Body of pancreas (tissue), 4 donors: ENCODE data around the gene C10orf105. TPM values are rescaled to one million over a fixed set of nuclear protein-coding genes. Genes with fewer than 3 reads are reported as not detected.

Experiments
- ATAC-seq: fragments of 150-250 bp; one replicate; pipeline ENCODE4 v1.9.1; 2016
- DNase-seq, 4 donors: peaks; one replicate each; pipeline ENCODE4 v3.0.0-alpha.2; 2019
- H3K27ac ChIP-seq, 4 donors: fragments of 200-600 bp; sonication (generic); 1 replicate in 3 of 4; 2 replicates in 1 of 4; pipeline versions ENCODE4 v1.5.1 to v1.6.1; 2016 to 2019; ENCODE audit warnings: mild to moderate bottlenecking in 1 of 4, mixed read lengths in 1 of 4, moderate library complexity in 1 of 4
- H3K27me3 ChIP-seq, 2 donors: fragments of 200-600 bp; sonication (generic); one replicate each; pipeline ENCODE4 v1.6.0; 2016; ENCODE audit warnings: mild to moderate bottlenecking in 1 of 2
- H3K36me3 ChIP-seq, 2 donors: fragments of 200-600 bp; sonication (generic); replicated peaks in 1 of 2; 2 replicates each; pipeline ENCODE4 v1.5.1; 2016; ENCODE audit warnings: low read depth in 2 of 2; ENCODE audit not compliant: insufficient read depth in 1 of 2
- H3K4me1 ChIP-seq: fragments of 200-600 bp; sonication (generic); one replicate; pipeline ENCODE4 v1.6.0; 2016
- H3K4me3 ChIP-seq, 2 donors: fragments of 200-600 bp; sonication (generic); 1 replicate in 1 of 2; 2 replicates in 1 of 2; pipeline ENCODE4 v1.5.1; 2016 to 2019
- H3K9me3 ChIP-seq, 3 donors: fragments of 200-600 bp; sonication (generic); 1 replicate in 2 of 3; 2 replicates in 1 of 3; pipeline ENCODE4 v1.5.1; 2016
- CTCF ChIP-seq, 7 experiments: fragments of 450-650 bp in 4 of 7; fragments of 200-600 bp in 3 of 7; sonication (generic) in 3 of 7; IDR thresholded peaks; one replicate each; pipeline ENCODE4 v1.5.1; 2016 to 2019; ENCODE audit warnings: antibody characterized with exemption in 7 of 7
- POLR2A ChIP-seq, 3 donors: fragments of 450-650 bp; IDR thresholded peaks; one replicate each; pipeline ENCODE4 v1.6.1; 2016; ENCODE audit warnings: antibody characterized with exemption in 3 of 3, mild to moderate bottlenecking in 2 of 3
- WGBS, 2 donors: methylation state at CpG; one replicate each; pipeline ENCODE4 v1.1.5; 2017; 5-methylcytosine and 5-hydroxymethylcytosine counted together
- intact Hi-C: fragments of 100-400 bp; cut with DNase I; formaldehyde crosslinking; loops from one replicate; pipeline ENCODE4 v1.15.1; 2023
- total RNA-seq, 2 donors: library from RNA; depleted of rRNA; stranded (reverse); fragments of >200 nt; gene quantifications; one replicate each; pipeline ENCODE4 v1.1.0, GENCODE V29; 2016

Gene C10orf105
- total RNA-seq, 2 donors from 2014 or later = not detected

- TF ChIP-seq CTCF (IDR thresholded peaks at IDR 0.05) (peak in 1 of 7 experiments; percentile 15), POLR2A (IDR thresholded peaks at IDR 0.05) (peak in 1 of 3 donors; percentile 47)
- WGBS, 2 donors = 43 to 57% methylated on average over 12 of the region's 12 CpGs
- intact Hi-C loops = no loop called here
These were observed 6.2 kb downstream of the C10orf105 start for GRCh38 chr10:71713135-71714030.

GRCh38 chr10:71712572-71713134 is 6.9 kb downstream of the C10orf105 start:
- WGBS, 2 donors = 61 to 63% methylated on average over 11 to 17 of the region's 17 CpGs
- TF ChIP-seq POLR2A (IDR thresholded peaks at IDR 0.05) (no peak), CTCF (IDR thresholded peaks at IDR 0.05) (no peak)

More at GRCh38 chr10:71713135-71714030, 6.2 kb downstream of the C10orf105 start:
- peak; percentile 66 for ATAC-seq
- Histone ChIP-seq H3K36me3 (no peaks in the 10 kb centered on the region), H3K4me3 (no peak overlapping the region), H3K4me1 (peaks cover 17% of the 10 kb centered on the region), H3K27ac (peak overlapping the region; percentile 48 to 81 (median 62)), H3K27me3 (no peaks in the 10 kb centered on the region), H3K9me3 (no peaks in the 10 kb centered on the region)
- DNase-seq = peak; percentile 37 to 67 (median 56)

GRCh38 chr10:71712170-71712569 is 7.4 kb downstream of the C10orf105 start:
- no peak for TF ChIP-seq POLR2A (IDR thresholded peaks at IDR 0.05)
- no peak for TF ChIP-seq CTCF (IDR thresholded peaks at IDR 0.05)
- H3K36me3 ChIP-seq = no peaks in the 10 kb centered on the region
- WGBS, 2 donors = 80 to 83% methylated on average over 2 of the region's 2 CpGs
- H3K9me3 ChIP-seq = no peaks in the 10 kb centered on the region
- DNase-seq (no peak), ATAC-seq (no peak)
- H3K27ac ChIP-seq = peak overlapping the region in 1 of 4 donors; percentile 14
- H3K4me3 ChIP-seq = no peak overlapping the region
- intact Hi-C loops = no loop called here
- no peaks in the 10 kb centered on the region for H3K27me3 ChIP-seq
- H3K4me1 ChIP-seq = peaks cover 17% of the 10 kb centered on the region

More at GRCh38 chr10:71712572-71713134, 6.9 kb downstream of the C10orf105 start:
- Histone ChIP-seq H3K36me3 (no peaks in the 10 kb centered on the region), H3K4me1 (peaks cover 17% of the 10 kb centered on the region), H3K27me3 (no peaks in the 10 kb centered on the region), H3K27ac (peak overlapping the region; percentile 14 to 81 (median 62)), H3K9me3 (no peaks in the 10 kb centered on the region), H3K4me3 (no peak overlapping the region)
- intact Hi-C loops = no loop called here
- ATAC-seq (no peak), DNase-seq (no peak)

GRCh38 chr10:71711052-71711623 is 8.4 kb downstream of the C10orf105 start:
- WGBS, 2 donors = 79 to 80% methylated on average over 4 to 6 of the region's 6 CpGs
- no peak overlapping the region for H3K4me3 ChIP-seq
- H3K36me3 ChIP-seq = no peaks in the 10 kb centered on the region
- intact Hi-C loops = no loop called here
- H3K27ac ChIP-seq = no peak overlapping the region
- TF ChIP-seq POLR2A (IDR thresholded peaks at IDR 0.05) (no peak), CTCF (IDR thresholded peaks at IDR 0.05) (no peak)
- ATAC-seq (no peak), DNase-seq (no peak)
- no peaks in the 10 kb centered on the region for H3K9me3 ChIP-seq
- H3K4me1 ChIP-seq = peaks cover 17% of the 10 kb centered on the region
- H3K27me3 ChIP-seq = no peaks in the 10 kb centered on the region
